Fibroblast of the aortic adventitia (primary cell): ENCODE data around the gene ADGRG1. TPM values are rescaled to one million over a fixed set of nuclear protein-coding genes. Genes with fewer than 3 reads are reported as not detected.

Experiments used
- DNase-seq: peaks from one replicate; pipeline ENCODE4 v3.0.0-alpha.2; 2010; ENCODE audit warnings: low read depth
- H3K4me3 ChIP-seq: 2 replicates; pipeline ENCODE4 v1.5.1; 2011; ENCODE audit warnings: low read depth, mild to moderate bottlenecking, control low read depth, low read length, moderate library complexity
- CTCF ChIP-seq: IDR thresholded peaks from 2 replicates; pipeline ENCODE4 v1.5.1; 2011; ENCODE audit warnings: mild to moderate bottlenecking, low read length, control low read depth, inconsistent platforms; ENCODE audit not compliant: insufficient read depth
- total RNA-seq: library from RNA; depleted of rRNA; stranded (reverse); fragments of >200 nt; gene quantifications from 2 replicates; pipeline ENCODE4 v1.2.3, GENCODE V29; 2012; ENCODE audit warnings: low replicate concordance

ADGRG1 gene
- total RNA-seq, 1 donor: 9.8 TPM

- no peak for TF ChIP-seq CTCF
Measured at GRCh38 chr16:57658878-57659674, 30.6 kb downstream of the ADGRG1 start.

GRCh38 chr16:57660715-57661463, 32.5 kb downstream of the ADGRG1 start:
- no peak for TF ChIP-seq CTCF
- H3K4me3 ChIP-seq: no peak overlapping the region
- no peak for DNase-seq

More at GRCh38 chr16:57658878-57659674, 30.6 kb downstream of the ADGRG1 start:
- no peak overlapping the region for H3K4me3 ChIP-seq
- DNase-seq: no peak

DNA sequence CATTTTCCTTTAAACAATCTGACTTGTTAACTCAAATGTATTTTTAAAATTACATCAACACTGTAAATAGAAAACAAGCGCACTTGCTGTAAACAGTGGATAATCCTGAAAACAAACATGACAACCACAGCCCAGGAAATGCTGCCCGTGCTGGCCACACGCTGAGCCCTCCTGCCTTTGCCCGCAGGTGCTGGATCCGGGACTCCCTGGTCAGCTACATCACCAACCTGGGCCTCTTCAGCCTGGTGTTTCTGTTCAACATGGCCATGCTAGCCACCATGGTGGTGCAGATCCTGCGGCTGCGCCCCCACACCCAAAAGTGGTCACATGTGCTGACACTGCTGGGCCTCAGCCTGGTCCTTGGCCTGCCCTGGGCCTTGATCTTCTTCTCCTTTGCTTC, 33.1 kb downstream of the ADGRG1 start:
- H3K4me3 ChIP-seq: no peak overlapping the region
- no peak for TF ChIP-seq CTCF
- DNase-seq: no peak

GRCh38 chr16:57661936-57662906, 33.8 kb downstream of the ADGRG1 start:
- no peak for TF ChIP-seq CTCF
- no peak for DNase-seq
- no peak overlapping the region for H3K4me3 ChIP-seq

- no peak for DNase-seq
- no peak for TF ChIP-seq CTCF
- no peak overlapping the region for H3K4me3 ChIP-seq
Measured at GRCh38 chr16:57663436-57663835, 35.0 kb downstream of the ADGRG1 start.

DNA sequence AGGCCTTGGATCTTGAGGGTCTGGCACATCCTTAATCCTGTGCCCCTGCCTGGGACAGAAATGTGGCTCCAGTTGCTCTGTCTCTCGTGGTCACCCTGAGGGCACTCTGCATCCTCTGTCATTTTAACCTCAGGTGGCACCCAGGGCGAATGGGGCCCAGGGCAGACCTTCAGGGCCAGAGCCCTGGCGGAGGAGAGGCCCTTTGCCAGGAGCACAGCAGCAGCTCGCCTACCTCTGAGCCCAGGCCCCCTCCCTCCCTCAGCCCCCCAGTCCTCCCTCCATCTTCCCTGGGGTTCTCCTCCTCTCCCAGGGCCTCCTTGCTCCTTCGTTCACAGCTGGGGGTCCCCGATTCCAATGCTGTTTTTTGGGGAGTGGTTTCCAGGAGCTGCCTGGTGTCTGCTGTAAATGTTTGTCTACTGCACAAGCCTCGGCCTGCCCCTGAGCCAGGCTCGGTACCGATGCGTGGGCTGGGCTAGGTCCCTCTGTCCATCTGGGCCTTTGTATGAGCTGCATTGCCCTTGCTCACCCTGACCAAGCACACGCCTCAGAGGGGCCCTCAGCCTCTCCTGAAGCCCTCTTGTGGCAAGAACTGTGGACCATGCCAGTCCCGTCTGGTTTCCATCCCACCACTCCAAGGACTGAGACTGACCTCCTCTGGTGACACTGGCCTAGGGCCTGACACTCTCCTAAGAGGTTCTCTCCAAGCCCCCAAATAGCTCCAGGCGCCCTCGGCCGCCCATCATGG, 35.7 kb downstream of the ADGRG1 start:
- no peak for DNase-seq
- TF ChIP-seq CTCF: no peak
- H3K4me3 ChIP-seq: no peak overlapping the region
